Stimulated activated CD8-positive, alpha-beta memory T cell treated with anti-CD3 and anti-CD28 coated beads, Interleukin-15, amount 100 ng/mL, for 1 hour (primary cell): ENCODE measurements around the gene PPRC1.
"Not testable (repeated sequence)": the region's sequence is repeated elsewhere in the genome, so short reads cannot be mapped to it uniquely, and the experiment has no call there.

Experiments
- DNase-seq: peaks from one replicate; pipeline ENCODE4 v3.0.0-alpha.2; 2020; ENCODE audit warnings: low read depth

PPRC1 gene

DNA sequence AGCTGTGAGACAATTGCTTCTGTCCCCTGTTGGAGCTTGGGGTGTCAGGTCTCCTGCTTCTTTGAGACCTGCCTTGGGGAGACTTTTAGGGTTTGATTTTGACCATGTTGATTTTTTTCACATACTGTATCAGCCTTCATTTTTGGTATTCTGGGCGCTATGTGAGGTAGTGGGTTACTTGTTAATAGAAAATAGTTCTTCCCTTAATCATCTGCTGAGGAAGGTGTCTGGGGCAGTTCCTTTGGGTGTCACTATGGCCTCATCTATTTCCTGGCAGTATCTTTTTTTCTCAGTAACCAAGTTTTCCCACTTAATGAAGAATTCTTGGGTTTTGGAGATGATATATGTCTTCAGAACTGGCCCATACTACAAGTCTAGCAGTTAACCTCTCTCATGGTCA is 14.7 kb downstream of the PPRC1 start:
- no peak for DNase-seq

DNA sequence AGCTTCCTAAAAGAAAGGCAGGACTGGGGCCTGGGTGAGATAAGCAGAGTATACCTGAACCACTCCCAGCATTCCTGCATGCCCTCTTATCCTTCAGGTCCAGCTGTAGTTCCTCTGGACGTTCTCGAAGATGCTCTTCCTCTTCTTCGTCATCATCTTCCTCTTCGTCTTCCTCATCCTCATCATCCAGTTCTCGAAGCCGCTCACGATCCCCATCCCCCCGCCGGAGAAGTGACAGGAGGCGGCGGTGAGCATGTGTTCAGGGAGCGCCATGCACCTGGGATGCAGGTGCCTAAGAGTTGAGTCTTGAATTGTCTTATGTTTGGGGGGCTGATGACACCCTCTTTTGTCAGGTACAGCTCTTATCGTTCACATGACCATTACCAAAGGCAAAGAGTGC is 15.4 kb downstream of the PPRC1 start:
- DNase-seq: no peak

DNA sequence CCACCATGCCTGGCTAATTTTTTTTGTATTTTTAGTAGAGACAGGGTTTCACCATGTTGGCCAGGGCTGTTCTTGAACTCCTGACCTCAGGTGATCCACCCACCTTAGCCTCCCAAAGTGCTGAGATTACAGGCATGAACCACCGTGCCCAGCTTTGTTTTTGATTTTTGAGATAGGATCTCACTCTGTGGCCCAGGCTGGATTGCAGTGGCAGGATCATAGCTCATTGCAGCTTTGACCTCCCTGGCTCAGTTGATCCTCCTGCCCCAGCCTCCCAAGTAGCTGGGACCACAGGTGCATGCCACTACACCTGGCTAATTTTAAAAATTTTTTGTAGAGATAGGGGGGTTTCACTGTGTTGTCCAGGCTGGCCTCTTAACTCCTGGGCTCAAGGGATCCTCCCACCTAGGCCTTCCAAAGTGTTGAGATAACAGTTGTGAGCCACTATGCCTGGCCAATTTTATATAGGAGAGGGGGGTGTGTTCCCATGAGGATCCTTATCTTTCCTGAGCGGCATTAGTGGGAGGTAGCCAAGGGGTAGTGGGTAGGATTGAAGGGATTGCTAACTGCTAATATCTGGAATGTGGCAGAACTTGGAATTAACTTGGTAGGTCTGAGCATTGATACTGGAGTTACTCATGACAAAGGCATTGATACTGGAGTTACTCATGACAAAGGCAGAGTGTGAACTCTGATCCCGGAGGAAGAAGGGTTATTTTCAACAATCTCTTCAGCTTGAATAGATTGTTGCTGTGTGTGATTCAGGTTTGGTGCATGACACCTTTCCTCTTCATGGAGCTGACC is 18.3 kb downstream of the PPRC1 start:
- DNase-seq: no peak

DNA sequence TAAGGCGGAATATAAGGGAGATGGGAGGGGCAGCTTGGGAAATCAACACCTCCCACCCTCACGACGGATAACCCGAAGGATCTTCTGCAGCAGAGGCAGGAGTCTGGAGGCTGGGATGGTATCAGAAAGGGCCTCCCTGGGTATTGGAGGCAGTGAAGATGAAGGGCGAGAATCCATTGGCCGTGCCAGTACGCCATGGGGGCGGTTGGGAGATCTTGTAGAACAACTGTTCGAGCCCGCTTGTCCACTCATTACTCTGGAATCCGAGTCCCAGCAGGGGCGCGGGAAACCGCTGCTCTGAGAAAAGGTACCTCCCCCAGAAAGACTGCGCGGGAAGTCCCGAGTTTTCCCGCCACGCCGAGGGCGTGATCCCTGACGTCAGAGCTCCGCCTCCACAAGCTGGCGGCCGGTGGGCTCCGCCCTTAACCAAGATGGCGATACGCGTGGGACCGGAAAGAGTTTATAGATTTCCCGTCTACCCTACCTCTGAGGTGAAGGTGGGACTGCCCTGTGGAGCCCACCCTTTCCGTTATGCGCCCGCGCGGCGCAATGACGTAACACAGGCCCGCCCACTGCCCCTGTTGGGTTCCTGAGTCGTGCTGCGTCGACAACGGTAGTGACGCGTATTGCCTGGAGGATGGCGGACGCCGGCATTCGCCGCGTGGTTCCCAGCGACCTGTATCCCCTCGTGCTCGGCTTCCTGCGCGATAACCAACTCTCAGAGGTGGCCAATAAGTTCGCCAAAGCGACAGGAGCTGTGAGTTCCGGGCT is 19.1 kb downstream of the PPRC1 start, which contains the start of gene NOLC1:
Gene NOLC1 (plus strand): TSS at position 616 of the 771 bp plus-strand sequence. CDS start 22 bp downstream, at position 638.
- DNase-seq: peak; percentile 99

DNA sequence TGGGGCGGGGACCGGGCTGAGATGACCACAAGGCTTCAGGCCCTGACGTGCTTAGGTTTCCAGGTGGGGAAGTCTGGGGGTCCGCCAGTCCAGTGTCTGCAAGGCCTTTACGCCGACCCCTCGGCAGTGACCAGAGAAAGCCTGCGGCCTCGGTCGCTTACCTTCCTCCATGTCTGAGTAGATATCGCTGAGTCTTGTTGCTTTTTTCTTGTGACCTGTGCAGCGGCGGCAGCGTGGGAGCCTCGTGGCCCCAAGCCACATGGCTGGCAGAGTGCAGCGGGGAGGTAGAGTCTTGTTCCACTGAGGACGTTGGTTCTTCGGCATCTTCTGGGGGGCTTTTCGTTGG is 19.7 kb downstream of the PPRC1 start:
- no peak for DNase-seq

DNA sequence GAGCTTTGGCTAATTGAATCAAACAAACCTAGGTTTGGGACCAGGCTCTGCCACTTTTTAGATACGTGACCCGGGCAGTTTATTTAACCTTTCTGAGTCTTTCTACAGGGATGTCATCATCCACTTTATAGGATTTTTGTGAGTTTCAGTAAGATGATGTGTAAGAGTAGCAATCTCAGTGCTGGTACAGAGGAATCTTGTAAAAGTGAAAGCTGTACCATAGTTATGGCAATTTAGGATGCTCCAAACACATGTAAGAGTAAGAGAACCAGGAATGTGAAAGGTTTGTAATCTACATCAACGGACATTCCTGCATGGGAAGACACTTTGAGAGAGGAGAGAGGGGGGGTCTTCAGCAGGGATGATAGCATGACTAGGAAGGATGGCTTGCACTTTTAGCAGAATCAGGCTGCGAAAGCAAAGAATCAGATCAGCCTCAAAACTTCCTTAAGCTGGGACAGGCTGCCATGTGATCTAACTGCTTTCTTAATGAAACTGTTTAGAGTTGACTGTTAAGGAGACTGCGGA is 20.3 kb downstream of the PPRC1 start:
- DNase-seq: no peak

DNA sequence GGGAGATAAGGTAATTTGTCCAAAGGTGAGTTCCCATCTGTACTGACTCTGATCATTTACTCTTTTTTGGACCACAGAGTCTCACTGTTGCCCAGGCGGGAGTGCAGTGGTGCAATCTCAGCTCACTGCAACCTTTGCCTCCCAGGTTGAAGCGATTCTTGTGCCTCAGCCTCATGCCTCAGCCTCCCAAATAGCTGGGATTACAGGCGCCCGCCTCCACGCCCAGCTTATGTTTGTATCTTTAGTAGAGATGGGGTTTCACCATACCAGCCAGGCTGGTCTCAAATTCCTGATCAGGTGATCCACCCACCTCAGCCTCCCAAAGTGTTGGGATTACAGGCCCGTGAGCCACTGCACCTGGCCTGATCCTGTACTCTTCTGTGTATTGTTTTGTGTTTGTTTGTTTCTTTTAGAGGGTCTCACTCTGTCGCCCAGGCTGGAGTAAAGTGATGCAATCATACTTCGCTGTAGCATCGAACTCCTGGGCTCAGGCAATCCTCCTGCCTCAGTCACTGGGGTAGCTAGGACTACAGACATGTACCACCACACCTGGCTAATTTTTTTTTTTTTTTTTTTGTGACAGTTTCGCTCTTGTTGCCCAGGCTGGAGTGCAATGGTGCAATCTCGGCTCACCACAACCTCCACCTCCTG is 21.8 kb downstream of the PPRC1 start:
- no peak for DNase-seq

DNA sequence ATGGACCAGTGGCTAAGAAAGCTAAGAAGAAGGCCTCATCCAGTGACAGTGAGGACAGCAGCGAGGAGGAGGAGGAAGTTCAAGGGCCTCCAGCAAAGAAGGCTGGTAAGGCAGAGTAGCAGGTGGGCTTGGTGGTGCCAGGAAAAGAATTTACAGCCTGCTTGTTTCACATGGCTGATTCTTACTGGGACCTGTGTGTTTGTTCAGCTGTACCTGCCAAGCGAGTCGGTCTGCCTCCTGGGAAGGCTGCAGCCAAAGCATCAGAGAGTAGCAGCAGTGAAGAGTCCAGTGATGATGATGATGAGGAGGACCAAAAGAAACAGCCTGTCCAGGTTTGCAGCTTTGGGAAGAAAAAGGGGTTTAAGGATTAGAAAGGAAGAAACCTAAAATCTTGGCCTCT is 24.4 kb downstream of the PPRC1 start:
- DNase-seq: no peak

DNA sequence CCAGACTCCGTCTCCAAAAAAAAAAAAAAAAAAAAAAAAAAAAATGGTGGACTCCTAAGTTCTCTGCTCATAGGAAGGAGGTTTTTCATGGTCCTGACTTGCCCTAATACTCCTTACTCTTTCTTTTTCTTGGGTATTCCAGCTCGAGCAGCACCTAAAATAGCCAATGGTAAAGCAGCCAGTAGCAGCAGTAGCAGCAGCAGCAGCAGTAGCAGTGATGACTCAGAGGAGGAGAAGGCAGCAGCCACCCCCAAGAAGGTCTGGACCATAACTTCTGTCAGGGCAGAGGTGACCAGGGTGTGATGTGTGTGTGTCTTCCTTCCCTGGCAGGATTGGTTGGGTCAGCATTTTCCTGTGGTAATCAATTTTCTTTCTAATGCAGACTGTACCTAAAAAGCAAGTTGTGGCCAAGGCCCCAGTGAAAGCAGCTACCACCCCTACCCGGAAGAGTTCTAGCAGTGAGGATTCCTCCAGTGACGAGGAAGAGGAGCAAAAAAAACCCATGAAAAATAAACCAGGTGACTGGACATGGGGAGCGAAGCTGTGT is 26.3 kb downstream of the PPRC1 start:
- no peak for DNase-seq

DNA sequence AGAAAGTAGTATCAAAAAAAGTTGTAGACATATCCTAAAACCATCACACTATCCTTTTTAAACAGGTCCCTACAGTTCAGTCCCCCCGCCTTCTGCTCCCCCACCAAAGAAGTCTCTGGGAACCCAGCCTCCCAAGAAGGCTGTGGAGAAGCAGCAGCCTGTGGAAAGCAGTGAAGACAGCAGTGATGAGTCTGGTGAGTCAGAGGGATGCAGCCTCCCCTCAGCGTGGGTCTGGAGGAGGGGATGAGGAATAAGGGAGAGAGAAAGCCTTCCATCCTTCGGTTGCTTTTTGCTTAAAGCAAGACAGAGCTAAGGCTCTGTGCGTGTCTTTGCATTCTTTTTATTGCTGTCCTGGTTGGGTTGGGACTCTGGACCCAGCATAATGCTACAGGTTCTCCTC is 27.0 kb downstream of the PPRC1 start:
- no peak for DNase-seq

DNA sequence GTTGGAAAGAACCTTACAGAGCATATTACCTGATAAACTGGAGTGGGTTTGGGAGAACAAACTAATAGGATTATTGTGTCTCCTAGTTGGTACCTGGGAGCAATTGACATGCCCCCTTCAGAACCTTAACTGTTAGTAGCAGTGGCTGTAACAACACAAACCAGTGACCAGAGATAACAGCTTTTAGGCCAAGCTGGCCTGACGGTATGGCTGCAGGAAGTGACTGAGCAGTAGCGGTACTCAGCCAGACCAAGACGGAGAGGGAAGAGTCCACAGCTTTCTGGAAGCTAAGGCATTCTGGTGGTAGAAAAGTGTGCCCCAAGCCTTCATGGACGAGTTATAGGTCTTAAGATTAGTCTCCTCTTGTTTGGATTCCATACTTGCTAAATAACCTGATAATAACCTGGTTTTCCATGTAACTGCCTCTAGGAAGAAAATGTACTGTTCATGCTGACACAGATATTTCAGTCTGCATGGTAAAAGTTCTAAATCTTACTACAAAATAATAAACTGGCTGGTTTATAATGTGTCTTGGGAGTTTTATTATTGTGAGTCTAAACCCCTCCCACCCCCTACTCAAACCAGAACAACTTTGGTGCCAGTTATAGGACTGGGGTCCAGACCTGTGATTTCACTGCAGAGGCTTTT is 30.6 kb downstream of the PPRC1 start:
- no peak for DNase-seq

DNA sequence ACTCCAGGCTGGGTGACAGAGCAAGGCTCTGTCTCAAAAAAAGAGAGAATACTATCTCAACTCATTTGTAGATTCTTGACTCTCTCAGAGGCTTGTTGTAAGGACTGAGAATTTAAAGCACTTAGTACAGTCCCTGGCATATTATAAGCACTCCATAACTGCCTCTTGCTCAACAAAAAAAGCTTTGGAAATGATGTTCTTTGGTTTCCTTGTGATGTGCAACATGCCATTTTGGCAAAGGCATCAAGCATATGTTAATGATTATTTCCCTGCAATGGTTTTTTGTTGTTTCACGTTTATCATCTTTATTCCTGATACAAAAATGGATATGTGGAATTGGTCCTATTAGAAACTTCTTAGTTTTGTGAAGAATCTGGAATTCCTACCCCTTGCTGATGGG is 35.0 kb downstream of the PPRC1 start:
- DNase-seq: no peak

DNA sequence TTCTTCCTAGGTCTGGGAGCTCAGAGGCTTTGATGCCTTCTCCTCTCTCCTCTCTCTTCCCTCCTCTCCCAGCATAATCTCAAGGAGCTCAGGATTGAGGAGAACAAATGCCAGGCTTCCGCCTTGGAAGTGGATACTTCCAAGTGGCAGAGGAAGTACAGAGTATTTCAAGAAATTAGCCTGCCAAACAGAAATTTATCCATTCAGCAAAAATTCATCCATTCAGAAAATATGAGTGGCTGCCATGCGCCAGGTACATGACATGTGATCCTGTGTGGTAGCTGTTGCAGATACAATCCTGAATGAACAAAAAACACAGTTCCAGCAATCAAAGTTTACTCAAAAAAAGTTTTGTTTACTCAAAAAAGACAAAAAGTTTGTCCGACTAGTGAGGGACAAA is 37.8 kb downstream of the PPRC1 start:
- no peak for DNase-seq

DNA sequence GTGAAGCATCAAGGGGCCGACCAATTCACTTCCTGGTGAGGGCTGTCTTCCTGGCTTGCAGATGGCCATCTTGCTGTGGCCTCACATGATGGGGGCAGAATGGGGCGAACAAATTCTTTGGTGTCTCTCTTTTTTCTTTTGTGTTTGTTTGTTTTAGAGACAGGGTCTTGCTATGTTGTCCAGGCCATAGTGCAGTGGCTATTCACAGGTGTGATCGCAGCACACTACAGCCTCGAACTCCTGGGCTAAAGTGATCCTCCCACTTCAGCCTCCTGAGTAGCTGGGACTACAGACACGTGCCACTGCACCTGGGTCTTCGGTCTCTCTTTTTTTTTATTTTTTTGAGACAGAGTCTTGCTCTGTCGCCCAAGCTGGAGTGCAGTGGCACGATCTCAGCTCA is 39.4 kb downstream of the PPRC1 start:
- DNase-seq: no peak

DNA sequence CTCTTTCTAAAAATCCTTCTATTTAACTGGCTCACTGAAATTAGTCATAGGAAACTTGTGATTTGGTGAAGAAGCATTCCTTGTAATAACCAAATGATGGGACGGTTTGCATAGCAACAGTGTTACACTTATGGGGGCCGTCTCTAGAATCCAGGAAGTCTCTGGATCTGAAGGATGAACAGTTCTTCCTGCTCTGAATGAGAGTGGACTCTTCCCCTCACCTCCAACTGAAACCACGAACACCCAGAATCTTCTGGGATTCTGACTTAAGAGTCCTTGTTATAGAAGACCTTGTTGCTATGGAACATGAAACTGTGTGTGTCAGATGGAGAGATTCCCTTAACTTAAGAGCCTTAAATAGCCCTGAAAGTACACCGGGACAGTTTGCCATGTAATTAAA is 42.6 kb downstream of the PPRC1 start:
- no peak for DNase-seq

DNA sequence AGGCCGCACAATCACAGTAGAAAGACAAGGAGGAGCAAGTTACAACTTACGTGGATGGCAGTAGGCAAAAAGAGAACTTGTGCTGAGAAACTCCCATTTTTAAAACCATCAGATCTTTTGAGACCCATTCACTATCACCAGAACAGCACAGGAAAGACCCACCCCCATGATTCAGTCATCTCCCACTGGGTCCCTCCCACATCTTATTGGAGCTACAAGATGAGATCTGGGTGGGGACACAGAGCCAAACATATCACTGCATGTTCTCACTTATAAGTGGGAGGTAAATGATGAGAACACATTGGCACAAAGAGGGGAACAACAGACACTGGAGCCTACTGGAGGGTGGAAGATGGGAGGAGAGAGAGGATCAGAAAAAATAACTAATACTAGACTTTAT is 51.8 kb downstream of the PPRC1 start:
- DNase-seq: no peak

DNA sequence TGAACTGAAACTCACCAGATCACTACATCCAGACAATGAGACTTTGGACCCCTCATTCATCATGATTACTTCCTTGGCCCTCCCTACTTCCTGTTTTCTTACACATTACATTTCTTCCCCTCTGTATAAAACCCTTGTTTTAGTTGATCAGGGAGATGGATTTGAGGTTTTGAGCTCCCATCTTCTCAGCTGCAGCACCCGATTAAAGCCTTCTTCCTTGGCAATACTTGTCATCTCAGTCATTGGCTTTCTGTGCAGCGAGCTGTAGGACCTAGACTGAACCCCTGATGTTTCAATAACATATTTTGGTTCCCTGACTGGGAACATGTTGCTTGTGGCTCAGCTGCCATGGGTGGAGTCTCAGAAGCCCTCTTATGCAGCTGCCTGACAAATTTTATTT is 52.4 kb downstream of the PPRC1 start:
- no peak for DNase-seq

DNA sequence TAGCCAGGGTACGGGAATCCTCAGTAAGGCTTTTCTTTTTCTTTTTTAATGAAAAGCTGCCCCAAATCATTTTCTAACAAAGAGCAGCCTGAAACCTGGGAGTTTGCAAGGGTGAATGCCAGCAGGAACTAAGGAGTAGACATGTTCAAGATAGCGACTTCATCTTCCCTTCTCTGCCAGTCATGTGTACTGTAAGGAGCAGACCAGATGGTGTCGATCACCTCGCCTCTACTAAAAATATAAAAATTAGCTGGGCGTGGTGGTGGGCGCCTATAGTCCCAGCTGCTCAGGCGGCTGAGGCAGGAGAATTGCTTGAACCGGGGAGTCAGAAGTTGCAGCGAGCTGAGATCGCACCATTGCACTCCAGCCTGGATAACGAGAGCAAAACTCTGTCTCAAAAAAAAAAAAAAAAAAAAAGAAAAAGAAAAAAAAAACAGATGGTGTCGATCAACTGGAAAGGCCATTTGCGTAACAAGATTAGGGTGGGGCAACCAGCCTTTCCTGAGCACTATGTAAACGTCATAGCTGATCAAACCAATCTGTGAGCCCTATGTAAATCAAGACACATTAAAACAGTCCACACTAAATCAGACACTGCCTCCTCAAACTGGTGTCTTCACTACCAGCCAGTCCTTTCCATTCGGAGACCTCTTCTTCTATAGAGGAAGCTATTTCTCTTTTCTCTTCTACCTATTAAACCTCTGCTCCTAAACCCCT is 53.1 kb downstream of the PPRC1 start:
- no peak for DNase-seq

DNA sequence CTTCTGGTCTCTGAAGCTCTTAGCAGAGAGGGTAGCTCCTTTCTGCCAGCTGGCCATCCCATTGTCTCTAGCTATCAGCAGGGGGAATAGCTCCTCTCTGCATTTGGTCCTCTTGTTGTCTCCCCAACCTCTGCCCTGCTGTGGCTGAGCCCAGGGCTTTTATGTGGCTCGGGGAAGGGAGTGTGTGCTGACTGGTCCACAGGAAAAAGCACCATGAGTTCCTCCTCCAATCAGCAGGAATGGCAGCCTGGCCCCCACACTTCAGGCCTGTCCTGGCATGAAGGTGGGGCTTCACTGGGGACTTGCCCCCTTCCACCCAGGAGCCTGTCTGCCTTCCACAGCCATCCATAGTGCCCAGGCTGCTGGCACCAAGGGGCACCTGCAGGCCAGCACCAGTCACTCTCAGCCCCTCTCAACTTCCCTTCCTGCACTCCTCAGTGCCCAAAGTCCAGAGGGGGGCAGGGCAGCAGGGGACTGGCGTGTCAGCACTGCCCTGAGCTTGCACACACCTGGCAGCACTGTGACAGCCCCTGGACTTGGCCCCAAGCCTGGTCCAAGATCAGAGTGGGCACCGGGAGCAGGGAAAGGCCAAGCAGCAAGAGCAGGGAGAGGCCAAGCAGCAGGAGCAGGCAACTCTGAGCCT is 55.6 kb downstream of the PPRC1 start:
- no peak for DNase-seq

DNA sequence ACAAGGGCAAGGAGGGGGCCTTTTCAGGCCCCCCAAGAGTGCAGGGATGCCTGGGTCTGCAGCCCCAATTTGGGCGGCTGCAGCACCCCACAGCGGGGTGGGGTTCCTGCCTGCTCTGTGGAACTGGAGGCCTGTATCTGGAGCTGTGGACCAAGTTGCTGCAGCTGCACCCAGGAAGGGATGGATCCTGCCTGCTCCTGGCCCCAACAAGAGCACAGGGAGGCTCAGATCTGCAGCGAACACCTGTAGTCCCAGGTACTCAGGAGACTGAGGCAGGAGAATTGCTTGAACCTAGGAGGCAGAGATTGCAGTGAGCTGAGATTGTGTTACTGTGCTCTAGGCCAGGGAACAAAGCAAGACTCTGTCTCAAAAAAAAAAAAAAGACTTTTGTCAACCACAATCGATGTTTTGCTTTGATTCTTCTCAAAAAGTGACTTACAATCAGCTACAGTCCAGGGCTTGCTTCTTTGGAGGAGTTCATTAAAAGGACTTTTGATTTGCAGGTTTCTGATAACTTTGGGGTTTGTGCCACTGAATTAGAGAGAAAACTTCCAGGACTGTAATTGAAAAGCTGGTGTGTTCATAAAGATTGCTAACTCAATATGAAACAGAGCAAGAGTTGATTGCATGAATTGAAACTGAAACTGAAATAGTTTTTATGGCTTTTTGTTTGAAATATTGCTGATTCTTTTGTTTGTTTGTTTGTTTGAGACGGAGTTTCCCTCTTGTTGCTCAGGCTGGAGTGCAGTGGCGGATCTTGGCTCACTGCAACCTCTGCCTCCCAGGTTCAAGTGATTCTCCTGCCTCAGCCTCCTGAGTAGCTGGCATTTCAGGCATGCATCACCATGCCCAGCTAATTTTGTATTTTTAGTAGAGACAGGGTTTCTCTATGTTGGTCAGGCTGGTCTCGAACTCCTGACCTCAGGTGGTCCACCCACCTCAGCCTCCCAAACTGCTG is 56.4 kb downstream of the PPRC1 start:
- not testable (repeated sequence) for DNase-seq
